B cell (primary cell): ENCODE data around the gene CFAP119.

ENCODE experiments used
- CTCF ChIP-seq: fragments of 200-600 bp; IDR thresholded peaks from one replicate; pipeline ENCODE4 v1.8.0; 2022; ENCODE audit warnings: antibody characterized with exemption, mild to moderate bottlenecking
- EZH2 ChIP-seq: IDR thresholded peaks from 2 replicates; pipeline ENCODE4 v1.6.1; 2012; ENCODE audit warnings: borderline replicate concordance, low read depth, mild to moderate bottlenecking, moderate library complexity, low read length; ENCODE audit not compliant: insufficient read depth, poor library complexity, severe bottlenecking

- no peak for TF ChIP-seq CTCF
- no peak for TF ChIP-seq EZH2
These were observed 10.9 kb downstream of the CFAP119 start for GRCh38 chr16:30750876-30751465.
